NCI-H1417 treated with DMSO at 0.1 percent for 48 hours (cell line): ENCODE measurements around the gene IBA57.

Source experiments
- DNase-seq: peaks from one replicate; lab custom pipeline; 2025; lab: John Stamatoyannopoulos, UW

IBA57 gene

GRCh38 chr1:228156941-228157728 is 8.5 kb upstream of the IBA57 start:
- DNase-seq: no peak

DNA sequence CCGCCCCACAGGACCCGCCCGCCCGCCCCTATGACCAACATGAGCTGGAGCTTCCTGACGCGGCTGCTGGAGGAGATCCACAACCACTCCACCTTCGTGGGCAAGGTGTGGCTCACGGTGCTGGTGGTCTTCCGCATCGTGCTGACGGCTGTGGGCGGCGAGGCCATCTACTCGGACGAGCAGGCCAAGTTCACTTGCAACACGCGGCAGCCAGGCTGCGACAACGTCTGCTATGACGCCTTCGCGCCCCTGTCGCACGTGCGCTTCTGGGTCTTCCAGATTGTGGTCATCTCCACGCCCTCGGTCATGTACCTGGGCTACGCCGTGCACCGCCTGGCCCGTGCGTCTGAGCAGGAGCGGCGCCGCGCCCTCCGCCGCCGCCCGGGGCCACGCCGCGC is 7.9 kb upstream of the IBA57 start:
- DNase-seq: no peak

- no peak for DNase-seq
Measured at GRCh38 chr1:228158151-228159007, 7.2 kb upstream of the IBA57 start.

GRCh38 chr1:228159008-228159665 is 6.5 kb upstream of the IBA57 start:
- no peak for DNase-seq

- no peak for DNase-seq
Measured at GRCh38 chr1:228160201-228160761, 5.3 kb upstream of the IBA57 start.

DNA sequence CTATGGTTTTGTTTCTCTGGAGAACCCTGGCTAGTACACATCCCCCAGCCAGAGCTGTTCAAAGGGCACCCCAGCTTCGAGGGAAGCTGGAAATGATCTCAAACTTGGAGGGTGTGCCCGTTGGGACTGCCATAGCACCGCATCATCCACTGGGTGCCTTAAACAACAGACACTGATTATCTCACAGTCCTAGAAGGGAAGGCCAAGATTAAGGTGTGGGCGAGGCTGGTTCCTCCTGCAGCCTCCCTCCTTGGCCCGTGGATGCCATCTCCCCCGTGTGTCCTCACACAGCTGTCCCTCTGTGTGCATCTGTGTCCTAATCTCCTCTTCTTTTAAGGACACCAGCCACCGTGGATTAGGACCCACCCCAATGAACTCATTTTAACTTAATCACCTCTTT is 4.2 kb upstream of the IBA57 start:
- no peak for DNase-seq

DNA sequence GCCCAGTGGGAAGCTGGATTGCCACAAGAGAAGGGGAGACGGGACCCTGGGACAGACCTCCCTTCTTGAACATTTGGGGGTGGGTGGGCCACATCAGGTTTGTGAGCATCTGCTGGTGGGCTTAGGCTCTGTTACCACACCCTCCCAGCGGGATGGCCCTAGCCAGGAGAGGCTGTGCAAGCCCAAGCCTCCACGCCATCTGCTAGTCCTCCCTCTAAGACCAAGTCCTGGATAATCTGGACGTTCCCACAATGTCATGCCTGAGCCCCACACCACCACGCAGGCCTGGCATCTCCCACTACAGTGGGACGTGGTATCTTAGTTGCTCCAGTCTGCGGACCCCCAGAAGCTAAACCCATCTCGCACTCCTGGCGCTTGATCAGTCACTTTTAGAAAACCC is 3.7 kb upstream of the IBA57 start:
- DNase-seq: no peak

- no peak for DNase-seq
Measured at GRCh38 chr1:228162286-228163006, 3.2 kb upstream of the IBA57 start.

DNA sequence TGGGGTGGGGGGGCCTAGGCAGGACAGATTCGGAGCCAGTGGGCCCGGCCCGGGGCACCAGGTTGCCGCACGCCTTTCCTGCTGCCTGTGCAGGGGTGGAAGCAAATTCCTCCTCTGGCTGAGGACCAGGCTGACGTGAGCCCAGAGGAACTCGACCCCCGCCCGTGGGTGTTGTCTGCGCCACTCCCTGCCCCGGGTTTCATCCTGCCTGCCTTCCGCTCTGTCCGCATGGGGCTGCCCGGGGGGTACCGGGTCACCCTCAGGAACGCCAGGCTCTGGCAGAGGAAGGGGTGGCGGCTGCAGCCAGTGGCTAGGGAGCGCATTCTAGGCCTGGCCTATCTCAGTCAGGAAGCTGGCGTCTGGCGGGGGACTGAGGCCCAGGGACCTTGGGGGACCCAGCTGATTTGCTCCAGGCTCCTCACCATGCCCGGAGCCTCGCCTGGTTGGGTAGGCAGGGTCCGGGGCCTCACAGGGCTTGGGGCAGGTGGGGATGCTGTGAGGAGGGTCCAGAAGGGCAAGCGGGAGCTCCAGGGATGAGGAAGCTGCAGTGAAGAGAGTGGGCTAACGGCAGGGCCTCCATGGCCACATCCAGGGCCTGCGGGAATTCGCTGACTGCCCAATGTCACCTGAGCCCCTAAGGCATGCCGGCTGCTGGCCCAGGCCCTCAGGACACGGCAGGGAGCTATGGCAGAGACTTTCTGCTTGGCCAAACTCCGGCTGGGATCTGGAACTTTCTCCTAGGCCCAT is 2.4 kb upstream of the IBA57 start:
- DNase-seq: no peak

DNA sequence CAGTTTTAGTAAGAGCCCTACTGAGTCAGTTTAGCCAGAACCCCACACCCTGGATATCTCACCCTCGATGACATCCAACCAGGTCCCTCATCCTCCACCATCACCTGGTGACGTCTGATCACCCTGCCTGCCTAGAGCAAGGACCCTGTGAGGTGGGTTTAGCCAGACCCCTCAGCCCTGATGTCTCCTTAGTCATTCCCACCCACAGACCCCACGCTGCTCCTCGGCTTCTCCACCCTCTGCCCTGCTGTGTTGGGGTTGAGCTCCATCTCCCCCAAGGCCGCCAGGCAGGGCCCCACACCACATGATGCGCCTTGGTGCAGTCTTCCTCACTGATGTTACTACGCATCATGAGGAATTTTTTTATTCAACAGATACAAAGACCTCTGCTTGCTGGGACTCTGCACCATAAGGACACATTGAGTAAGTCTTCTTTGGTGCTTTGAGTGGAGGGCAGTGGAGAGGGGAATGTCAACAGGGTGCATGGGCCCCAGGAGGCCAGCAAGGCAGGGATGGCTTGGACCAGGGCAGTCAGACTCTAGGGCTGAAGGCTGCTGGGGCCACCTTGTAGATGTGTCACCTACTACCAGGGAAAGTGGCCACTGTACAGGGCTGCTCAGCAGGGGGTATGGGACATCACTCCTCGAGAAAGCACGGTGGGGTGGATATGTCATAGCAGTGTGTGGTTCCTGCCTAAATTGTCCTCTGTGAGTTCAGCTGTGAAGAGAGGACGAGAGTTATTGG is 1.7 kb upstream of the IBA57 start:
- DNase-seq: no peak

DNA sequence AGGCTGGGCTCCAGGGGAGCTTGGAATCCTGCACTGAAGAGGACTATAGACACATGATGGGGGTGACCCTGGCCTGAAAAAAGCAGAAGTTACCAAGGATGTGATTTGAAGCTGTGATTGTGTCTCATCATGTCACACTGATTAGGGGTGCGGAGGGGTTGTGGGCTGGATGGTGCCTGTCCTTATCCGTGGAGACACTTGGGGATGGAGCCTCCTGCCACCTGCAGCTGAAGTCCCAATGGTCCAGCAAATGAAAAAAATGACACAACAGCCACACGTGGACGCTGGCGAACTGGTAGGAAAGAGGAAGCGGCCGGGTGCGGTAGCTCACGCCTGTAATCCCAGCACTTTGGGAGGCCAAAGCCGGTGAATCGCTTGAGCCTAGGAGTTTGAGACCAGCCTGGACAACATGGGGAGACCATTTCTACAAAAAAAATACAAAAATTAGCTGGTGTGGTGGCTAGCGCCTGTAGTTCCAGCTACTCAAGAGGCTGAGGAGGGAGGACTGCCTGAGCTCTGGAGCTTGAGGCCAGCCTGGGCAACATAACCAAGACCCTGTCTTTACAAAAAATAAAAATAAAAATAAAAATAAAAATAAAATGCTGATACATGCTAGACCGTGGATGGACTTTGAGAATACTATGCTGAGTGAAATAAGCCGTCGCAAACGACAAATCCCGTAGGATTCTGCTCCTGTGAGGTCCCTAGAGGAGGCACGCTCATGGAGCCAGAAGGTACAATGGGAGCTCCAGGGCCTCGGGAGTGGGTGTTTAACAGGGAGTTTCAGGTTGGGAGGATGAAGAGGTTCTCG is 838 bp upstream of the IBA57 start:
- DNase-seq: no peak

DNA sequence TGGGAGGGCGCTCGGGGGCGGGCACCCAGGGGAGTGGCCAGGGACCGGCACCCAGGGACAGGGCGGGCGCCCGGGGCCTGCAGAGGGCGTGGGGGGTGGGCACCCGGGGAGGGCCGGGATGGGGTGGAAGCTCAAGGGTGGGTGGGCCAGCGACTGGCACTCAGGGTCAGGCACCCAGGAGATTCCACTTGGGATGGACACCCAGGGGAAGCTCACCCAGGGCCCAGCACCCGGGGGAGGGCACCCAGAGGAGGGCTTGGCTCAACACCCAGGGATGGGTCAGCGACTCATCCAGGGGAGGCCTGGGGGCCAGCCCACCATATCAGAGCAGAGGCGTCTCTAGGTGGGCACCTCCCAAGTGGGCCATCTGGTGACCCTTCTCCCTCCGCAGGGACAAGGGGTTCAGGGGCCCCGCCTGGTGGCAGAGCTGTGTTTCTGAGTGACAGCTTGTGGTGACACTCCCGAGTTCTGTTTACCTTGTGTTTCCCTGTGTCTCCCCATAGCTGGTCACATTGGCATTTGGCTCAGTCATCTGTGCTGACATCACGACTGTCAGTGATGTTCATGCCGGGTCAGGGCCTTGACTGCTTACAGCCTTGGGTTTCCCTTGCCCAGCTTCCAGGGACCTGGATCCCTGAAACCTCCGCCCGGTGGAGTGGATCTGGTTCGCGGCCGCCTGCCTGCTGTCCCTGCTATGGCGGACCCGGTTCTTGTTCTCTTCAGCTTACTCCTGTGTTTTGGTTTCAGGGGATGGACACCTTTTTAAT is 749 bp downstream of the IBA57 start:
- no peak for DNase-seq

GRCh38 chr1:228168563-228169270 is 3.1 kb downstream of the IBA57 start:
- DNase-seq: no peak

GRCh38 chr1:228169345-228169744 is 3.7 kb downstream of the IBA57 start:
- no peak for DNase-seq

- no peak for DNase-seq
Measured at GRCh38 chr1:228170666-228171065, 5.1 kb downstream of the IBA57 start.

DNA sequence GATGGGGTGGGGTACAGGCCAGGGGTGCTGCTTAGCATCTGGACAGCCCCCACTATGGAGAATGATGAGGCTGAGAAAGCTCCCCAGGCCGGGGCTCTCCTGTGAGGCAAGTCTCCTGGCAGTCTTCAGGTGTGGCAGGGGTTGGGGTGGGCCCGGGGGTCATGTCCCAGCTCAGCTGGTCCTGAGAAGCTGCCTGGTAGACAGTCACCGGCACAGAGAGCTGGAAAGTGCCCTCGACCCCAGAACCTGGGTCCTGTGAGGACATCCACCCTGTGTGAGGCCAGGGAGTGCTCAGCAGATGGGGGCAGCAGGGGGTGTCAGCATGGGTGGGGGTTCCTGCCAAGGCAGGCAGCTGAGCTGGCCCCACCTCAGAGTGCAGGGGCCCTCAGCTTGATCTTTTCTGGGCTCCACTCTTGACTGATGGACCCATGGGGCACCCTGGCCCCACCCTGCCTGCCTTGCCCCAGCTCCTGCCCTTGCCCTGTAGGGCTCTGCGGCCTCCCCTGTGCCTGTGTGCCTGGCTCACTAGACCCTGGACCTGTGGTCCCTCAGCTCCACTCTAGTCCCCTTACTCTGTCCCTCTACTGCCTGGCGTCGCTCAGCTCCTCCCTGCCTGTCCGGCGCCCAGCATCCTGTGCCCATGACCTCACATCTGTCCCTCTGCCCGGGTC is 5.8 kb downstream of the IBA57 start:
- no peak for DNase-seq
